HepG2 (cell line): ENCODE results near the gene TRIAP1. TPM values are rescaled to one million over a fixed set of nuclear protein-coding genes. Genes with fewer than 3 reads are reported as not detected.

Experiments used
- ATAC-seq: fragments of 200-7000 bp; cut with Tn5 transposase; 3 replicates; pipeline ENCODE4 v1.9.1; 2020; ENCODE audit warnings: mild to moderate bottlenecking, moderate library complexity
- BruUV-seq: library from RNA; stranded (reverse); fragments of 400-500 nt; replicated peaks from 2 replicates; lab custom pipeline; 2021; lab: Mats Ljungman, UMichigan
- CTCF ChIA-PET: fragments of 300-600 bp; formaldehyde crosslinking; extraction: SDS; loops from one replicate; lab custom pipeline; 2021; ENCODE audit warnings: low total read pairs, inconsistent platforms, low intra/inter-chr PET ratio; lab: Yijun Ruan, JAX
- POLR2A ChIA-PET: fragments of 350-600 bp; sonication (Branson Sonifier 250); formaldehyde crosslinking; loops from one replicate; lab custom pipeline; 2020; ENCODE audit warnings: antibody characterized with exemption, inconsistent platforms; lab: Yijun Ruan, JAX
- DNase-seq: peaks from one replicate; pipeline ENCODE4 v3.0.0-alpha.2; 2015; ENCODE audit warnings: low spot score
- FAIRE-seq: peaks from 3 replicates; lab custom pipeline; 2011; peaks lifted over from hg19 to GRCh38; lab: Jason Lieb, UNC
- H2AFZ ChIP-seq: one replicate; pipeline ENCODE4 v1.6.1; 2011; ENCODE audit warnings: low read length, inconsistent platforms
- H3K27ac ChIP-seq: fragments of 300-600 bp; 3 replicates; pipeline ENCODE4 v1.8.0; 2011; ENCODE audit warnings: mixed run types, mild to moderate bottlenecking, mixed read lengths, low read length, inconsistent platforms; ENCODE audit not compliant: insufficient read depth; ENCODE audit errors: extremely low read length
- H3K27me3 ChIP-seq, 2 experiments: fragments of 200-600 bp in 1 of 2; 2 replicates in 1 of 2; 3 replicates in 1 of 2; pipeline versions ENCODE4 v1.6.0 to v1.8.0; 2011; ENCODE audit warnings: low read length in 2 of 2, mild to moderate bottlenecking in 2 of 2, moderate library complexity in 2 of 2, inconsistent platforms in 1 of 2; ENCODE audit not compliant: insufficient read depth in 2 of 2, control insufficient read depth in 1 of 2
- H3K36me3 ChIP-seq, 2 experiments: fragments of 200-600 bp in 1 of 2; replicated peaks in 1 of 2; 2 replicates in 1 of 2; 3 replicates in 1 of 2; pipeline versions ENCODE4 v1.5.1 to v1.8.0; 2011; ENCODE audit warnings: low read length in 2 of 2, inconsistent platforms in 1 of 2; ENCODE audit not compliant: insufficient read depth in 2 of 2, control insufficient read depth in 1 of 2
- H3K4me1 ChIP-seq: 2 replicates; pipeline ENCODE4 v1.5.1; 2012; ENCODE audit warnings: low read length, inconsistent platforms; ENCODE audit not compliant: insufficient read depth
- H3K4me2 ChIP-seq: 2 replicates; pipeline ENCODE4 v1.6.0; 2011; ENCODE audit warnings: low read depth, low read length, inconsistent platforms
- H3K4me3 ChIP-seq, 3 experiments: fragments of 200-600 bp in 1 of 3; sonication (generic), shearing (Covaris generic) in 1 of 3; replicated peaks in 1 of 3; 2 replicates each; pipeline ENCODE4 v1.5.1; 2011 to 2016; ENCODE audit warnings: low read length in 3 of 3, inconsistent platforms in 2 of 3, low read depth in 2 of 3, mild to moderate bottlenecking in 2 of 3, control low read depth in 1 of 3, mixed read lengths in 1 of 3; ENCODE audit not compliant: insufficient read depth in 1 of 3
- H3K79me2 ChIP-seq: one replicate; pipeline ENCODE4 v1.6.1; 2011; ENCODE audit warnings: low read length, inconsistent platforms; ENCODE audit not compliant: insufficient read depth
- H3K9ac ChIP-seq: 2 replicates; pipeline ENCODE4 v1.6.0; 2011; ENCODE audit warnings: mild to moderate bottlenecking, low read depth, low read length, inconsistent platforms; ENCODE audit not compliant: insufficient read depth
- H3K9me3 ChIP-seq: 2 replicates; pipeline ENCODE4 v1.5.1; 2012; ENCODE audit warnings: mild to moderate bottlenecking, low read length
- H4K20me1 ChIP-seq: 2 replicates; pipeline ENCODE4 v1.6.0; 2011; ENCODE audit warnings: inconsistent platforms, mild to moderate bottlenecking, low read length, moderate library complexity; ENCODE audit not compliant: insufficient read depth
- BCLAF1 ChIP-seq: fragments of 450-650 bp; IDR thresholded peaks from 2 replicates; pipeline ENCODE4 v1.6.1; 2017; ENCODE audit warnings: mild to moderate bottlenecking
- ETS1 ChIP-seq: sonication (generic); formaldehyde crosslinking; IDR thresholded peaks from 2 replicates; pipeline ENCODE4 v1.4.0; 2020; ENCODE audit warnings: missing genetic modification reagents
- HNRNPLL ChIP-seq: fragments of 200-400 bp; formaldehyde crosslinking; IDR thresholded peaks from 2 replicates; pipeline ENCODE4 v1.6.1; 2017; ENCODE audit warnings: mild to moderate bottlenecking, low read depth, low read length; ENCODE audit not compliant: poor library complexity, severe bottlenecking
- NR2F6 ChIP-seq, 2 experiments: IDR thresholded peaks; 2 replicates each; pipeline ENCODE4 v1.6.1; 2016; ENCODE audit warnings: antibody characterized with exemption in 1 of 2, mild to moderate bottlenecking in 1 of 2
- SIX4 ChIP-seq: sonication (generic); formaldehyde crosslinking; IDR thresholded peaks from 2 replicates; pipeline ENCODE4 v1.4.0; 2020; ENCODE audit warnings: missing genetic modification reagents
- THYN1 ChIP-seq: sonication (generic); formaldehyde crosslinking; IDR thresholded peaks from 2 replicates; pipeline ENCODE4 v1.8.1; 2023; ENCODE audit warnings: low read depth, mild to moderate bottlenecking, moderate library complexity, missing genetic modification reagents, borderline replicate concordance
- XBP1 ChIP-seq: sonication (generic); formaldehyde crosslinking; IDR thresholded peaks from 2 replicates; pipeline ENCODE4 v1.5.0; 2020; ENCODE audit warnings: missing genetic modification reagents
- ZNF501 ChIP-seq: sonication (generic); formaldehyde crosslinking; IDR thresholded peaks from 2 replicates; pipeline ENCODE4 v1.5.1; 2020; ENCODE audit warnings: mild to moderate bottlenecking, moderate library complexity, missing genetic modification reagents
- WGBS: methylation state at CpG from one replicate; pipeline ENCODE4 v1.1.6; 2017; ENCODE audit warnings: low lambda C conversion rate; 5-methylcytosine and 5-hydroxymethylcytosine counted together
- in situ Hi-C: cut with HindIII; loops from 2 replicates; pipeline ENCODE4 v1.10.0; 2017; ENCODE audit warnings: low pct_unique_long_range_greater_than_20kb; ENCODE audit not compliant: extremely low pct_ligation_motif_present
- intact Hi-C: fragments of 100-400 bp; cut with micrococcal nuclease; formaldehyde crosslinking; loops from one replicate; pipeline ENCODE4 v1.10.0; 2022; ENCODE audit not compliant: unreplicated experiment
- polyA plus RNA-seq, 8 experiments: library from polyadenylated mRNA; depleted of rRNA in 3 of 8; stranded (reverse) in 7 of 8; unstranded in 1 of 8; fragments of >200 nt; fragmentation: Illumina TruSeq in 4 of 8; extraction: Trizol in 4 of 8; gene quantifications; 2 replicates each; pipeline versions ENCODE4 v1.2.1 to v1.2.3, GENCODE V29; 2011 to 2016; ENCODE audit warnings: low read depth in 4 of 8, missing spikeins in 1 of 8, mixed read lengths in 1 of 8; ENCODE audit not compliant: insufficient read depth in 1 of 8
- total RNA-seq, 5 experiments: library from RNA; depleted of rRNA; stranded (reverse); fragments of >200 nt; fragmentation: Illumina TruSeq; extraction: Trizol; gene quantifications; 2 replicates each; pipeline ENCODE4 v1.2.3, GENCODE V29; 2016; ENCODE audit warnings: low read depth in 1 of 5
- TF ChIP-seq, protein P1 (sequence below): sonication (generic); formaldehyde crosslinking; IDR thresholded peaks from 2 replicates; pipeline ENCODE4 v1.4.0; 2020; ENCODE audit warnings: mild to moderate bottlenecking, missing genetic modification reagents
- TF ChIP-seq, protein P2 (sequence below): sonication (generic); formaldehyde crosslinking; IDR thresholded peaks from 2 replicates; pipeline ENCODE4 v1.5.0; 2020; ENCODE audit warnings: missing genetic modification reagents

The TRIAP1 gene
- total and polyA plus RNA-seq, 2 of the 13 experiments (the other 11 are each of a cell fraction or from before 2014, with no cell fraction given), result 55.0 to 117 TPM

DNA sequence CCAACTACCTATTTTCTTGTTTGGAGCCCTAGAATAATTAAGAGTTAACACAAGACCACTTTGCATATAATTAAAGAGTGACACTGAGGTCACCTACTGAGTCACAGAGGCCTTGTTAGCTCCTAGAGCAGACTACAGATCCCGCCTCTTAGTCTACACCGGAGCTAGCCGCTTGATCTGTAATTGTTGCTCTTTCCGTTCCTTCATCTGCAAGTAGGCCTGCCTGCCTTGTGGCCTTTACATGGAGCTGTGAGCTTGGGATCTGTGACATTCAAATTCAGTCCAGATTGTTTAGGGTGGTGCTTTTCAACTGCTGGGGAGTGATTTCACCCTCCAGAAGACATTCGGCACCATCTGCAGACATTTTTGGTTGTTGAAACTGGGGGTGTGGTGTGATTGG, 44.1 kb upstream of the TRIAP1 start:
- H4K20me1 ChIP-seq, result no peaks in the 10 kb centered on the region
- FAIRE-seq (no peak), ATAC-seq (no peak), DNase-seq (no peak)
- BruUV-seq, result no TSS peak
- no peak overlapping the region for H3K9ac ChIP-seq
- ChIA-PET POLR2A (no interaction called here), CTCF (no interaction called here)
- WGBS, result 100% methylated on average over 5 of the region's 5 CpGs
- H3K4me1 ChIP-seq, result peaks cover 12% of the 10 kb centered on the region
- in situ Hi-C loops, result no loop called here
- no peak overlapping the region for H3K4me3 ChIP-seq
- H3K9me3 ChIP-seq, result no peaks in the 10 kb centered on the region
- intact Hi-C loops, result no loop called here
- no peak for TF ChIP-seq BCLAF1
- H3K36me3 ChIP-seq, result peaks cover 0 to 2% of the 10 kb centered on the region in 2 experiments; a peak in 1 of 5 replicates
- H3K27ac ChIP-seq, result no peak overlapping the region
- no peak overlapping the region for H3K4me2 ChIP-seq
- H3K27me3 ChIP-seq, result no peaks in the 10 kb centered on the region
- no peak overlapping the region for H2AFZ ChIP-seq
- H3K79me2 ChIP-seq, result peaks cover 6% of the 10 kb centered on the region

GRCh38 chr12:120489018-120489417, 42.8 kb upstream of the TRIAP1 start:
- no peak overlapping the region for H2AFZ ChIP-seq
- intact Hi-C loops, result no loop called here
- H4K20me1 ChIP-seq, result no peaks in the 10 kb centered on the region
- in situ Hi-C loops, result no loop called here
- H3K27ac ChIP-seq, result no peak overlapping the region
- H3K4me3 ChIP-seq, result no peak overlapping the region
- ChIA-PET POLR2A (no interaction called here), CTCF (no interaction called here)
- H3K9me3 ChIP-seq, result no peaks in the 10 kb centered on the region
- H3K4me1 ChIP-seq, result no peaks in the 10 kb centered on the region
- no peak overlapping the region for H3K4me2 ChIP-seq
- BruUV-seq, result no TSS peak
- no peak overlapping the region for H3K9ac ChIP-seq
- H3K79me2 ChIP-seq, result no peaks in the 10 kb centered on the region
- WGBS, result 98% methylated on average over 4 of the region's 4 CpGs
- no peak for TF ChIP-seq ZNF501 (CRISPR knock-in tag)
- TF ChIP-seq XBP1 (CRISPR knock-in tag), result no peak
- no peak for TF ChIP-seq THYN1 (CRISPR knock-in tag)
- TF ChIP-seq, protein P1, sequence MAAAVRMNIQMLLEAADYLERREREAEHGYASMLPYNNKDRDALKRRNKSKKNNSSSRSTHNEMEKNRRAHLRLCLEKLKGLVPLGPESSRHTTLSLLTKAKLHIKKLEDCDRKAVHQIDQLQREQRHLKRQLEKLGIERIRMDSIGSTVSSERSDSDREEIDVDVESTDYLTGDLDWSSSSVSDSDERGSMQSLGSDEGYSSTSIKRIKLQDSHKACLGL, result no peak
- TF ChIP-seq SIX4 (CRISPR knock-in tag), result no peak
- TF ChIP-seq NR2F6 (IDR thresholded peaks at IDR 0.05), result no peak
- no peak for TF ChIP-seq NR2F6 (CRISPR knock-in tag; IDR thresholded peaks at IDR 0.05)
- no peak for TF ChIP-seq ETS1 (CRISPR knock-in tag)
- no peak for TF ChIP-seq HNRNPLL
- TF ChIP-seq, protein P2, sequence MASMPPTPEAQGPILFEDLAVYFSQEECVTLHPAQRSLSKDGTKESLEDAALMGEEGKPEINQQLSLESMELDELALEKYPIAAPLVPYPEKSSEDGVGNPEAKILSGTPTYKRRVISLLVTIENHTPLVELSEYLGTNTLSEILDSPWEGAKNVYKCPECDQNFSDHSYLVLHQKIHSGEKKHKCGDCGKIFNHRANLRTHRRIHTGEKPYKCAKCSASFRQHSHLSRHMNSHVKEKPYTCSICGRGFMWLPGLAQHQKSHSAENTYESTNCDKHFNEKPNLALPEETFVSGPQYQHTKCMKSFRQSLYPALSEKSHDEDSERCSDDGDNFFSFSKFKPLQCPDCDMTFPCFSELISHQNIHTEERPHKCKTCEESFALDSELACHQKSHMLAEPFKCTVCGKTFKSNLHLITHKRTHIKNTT (CRISPR knock-in tag), result no peak
- no peaks in the 10 kb centered on the region for H3K27me3 ChIP-seq
- H3K36me3 ChIP-seq, result peaks cover 0 to 2% of the 10 kb centered on the region in 2 experiments; a peak in 1 of 5 replicates
- DNase-seq, result no peak
- no peak for ATAC-seq
- no peak for FAIRE-seq
